ENCODE measurements around the gene SPRED3.

GRCh38 chr19:38370299-38370698 is 18.2 kb upstream of the SPRED3 start:
- TF ChIP-seq CTCF (IDR thresholded peaks at IDR 0.05): no peak
- no peak for TF ChIP-seq POLR2A (IDR thresholded peaks at IDR 0.05)

Measured in adrenal gland (tissue), 5 donors.